Hematopoietic multipotent progenitor cell (in vitro differentiated cells): ENCODE data around the gene CTSS. TPM values are rescaled to one million over a fixed set of nuclear protein-coding genes. Genes with fewer than 3 reads are reported as not detected.
A peak's percentile ranks its signal among the peaks of the same experiment; 100 is the strongest.

Experiments
- DNase-seq, 3 donors: peaks; one replicate each; pipeline ENCODE4 v3.0.0-alpha.2; 2011 to 2015; ENCODE audit warnings: low read depth in 2 of 3, low spot score in 2 of 3
- small RNA-seq: library from RNA; depleted of rRNA; stranded (forward); fragments of <200 nt; gene quantifications from one replicate; pipeline ENCODE3, GENCODE V24; 2012
- total RNA-seq: library from RNA; depleted of rRNA; stranded (reverse); fragments of >200 nt; gene quantifications from one replicate; pipeline ENCODE4 v1.2.3, GENCODE V29; 2012

The CTSS gene
- total RNA-seq, 1 donor, result 66.5 TPM

- no peak for DNase-seq
Measured at GRCh38 chr1:150706091-150706490, 59.5 kb downstream of the CTSS start.

DNA sequence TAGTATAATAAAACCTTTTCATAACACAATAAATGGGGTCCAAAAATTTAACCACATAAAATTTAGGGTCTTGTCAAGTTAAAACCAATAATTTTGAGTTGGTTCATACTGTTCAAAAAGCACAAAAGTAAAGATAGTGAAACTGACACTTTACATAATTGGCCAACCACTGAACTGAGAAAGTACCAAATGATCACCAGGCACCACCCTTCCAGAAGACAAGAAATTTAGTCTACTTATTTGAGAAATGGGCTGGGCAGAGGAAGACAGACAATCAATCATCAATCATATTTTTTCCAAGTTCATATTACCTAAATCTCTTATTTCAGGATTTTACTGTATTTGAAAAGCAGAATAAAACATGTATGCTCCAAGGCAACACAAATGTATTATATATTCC lies 62.2 kb downstream of the CTSS start:
- no peak for DNase-seq

DNA sequence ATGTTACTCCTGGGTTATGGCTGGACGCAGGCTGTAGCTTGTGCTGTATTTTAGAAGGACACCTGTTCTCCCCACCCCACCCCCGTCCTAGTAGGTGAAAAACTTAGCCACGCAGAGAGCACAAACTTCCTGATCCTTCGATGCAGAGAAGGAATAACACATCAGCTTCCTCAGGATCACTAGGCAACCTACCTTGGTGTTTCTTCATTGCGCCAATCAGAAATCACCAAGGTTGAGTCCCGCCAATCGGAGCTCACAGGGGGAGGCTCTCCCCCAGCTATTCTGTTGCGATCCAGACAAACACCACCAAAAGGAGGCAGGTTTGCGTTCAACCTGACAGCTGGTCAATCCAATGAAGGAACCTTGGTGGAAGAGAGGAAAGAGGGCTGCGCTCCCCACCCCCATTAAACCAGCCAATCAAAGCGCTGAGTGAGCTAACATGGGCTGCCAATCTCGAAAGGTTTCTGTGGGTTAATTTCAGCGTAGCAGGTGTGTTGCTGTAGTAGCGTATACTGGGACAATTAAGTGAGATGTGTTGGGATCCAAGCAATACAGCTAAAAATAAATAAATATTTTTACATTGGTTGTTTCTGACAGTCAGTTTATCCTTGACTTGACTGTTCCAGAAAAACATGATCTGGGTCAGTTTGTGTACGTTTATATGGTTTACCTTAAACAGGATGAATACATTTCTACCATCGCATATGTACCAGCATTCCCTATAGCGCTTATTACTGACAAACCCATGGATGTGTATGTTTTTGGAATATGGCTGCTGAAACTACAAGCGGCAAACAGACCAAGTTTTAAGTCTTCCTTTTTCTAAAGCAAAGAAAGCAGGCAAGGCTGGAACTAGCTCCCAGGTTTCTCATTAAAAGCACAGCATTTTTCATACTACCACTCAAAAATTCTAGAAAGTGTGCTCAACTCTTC lies 68.3 kb downstream of the CTSS start, which contains the start of gene GOLPH3L:
Gene GOLPH3L, minus strand, starts transcription at position 160 of the 933 bp plus-strand sequence. CDS start 2,316 bp downstream, outside the sequence.
- DNase-seq, result peak; percentile 64 to 99 (median 97)

DNA sequence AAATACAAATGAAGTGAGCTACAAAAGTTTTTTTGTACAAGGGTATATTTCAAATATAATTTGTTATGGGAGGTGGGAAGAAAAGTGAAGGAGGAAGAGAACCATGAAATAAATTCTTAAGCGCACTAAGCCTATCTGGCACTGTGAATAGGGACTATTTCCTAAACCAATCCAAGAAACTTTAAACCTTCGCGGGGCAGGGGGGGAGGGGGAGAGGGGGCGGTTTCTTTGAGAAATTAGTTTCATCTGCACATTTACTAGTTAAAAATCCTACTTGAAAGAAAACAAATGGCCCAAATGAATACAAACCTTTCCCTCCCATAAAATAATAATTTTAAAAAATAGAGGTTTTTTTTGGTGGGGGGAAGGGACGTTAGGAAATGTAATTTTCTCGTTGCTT lies 69.0 kb downstream of the CTSS start:
- DNase-seq, result peak in 1 of 3 donors; percentile 14

DNA sequence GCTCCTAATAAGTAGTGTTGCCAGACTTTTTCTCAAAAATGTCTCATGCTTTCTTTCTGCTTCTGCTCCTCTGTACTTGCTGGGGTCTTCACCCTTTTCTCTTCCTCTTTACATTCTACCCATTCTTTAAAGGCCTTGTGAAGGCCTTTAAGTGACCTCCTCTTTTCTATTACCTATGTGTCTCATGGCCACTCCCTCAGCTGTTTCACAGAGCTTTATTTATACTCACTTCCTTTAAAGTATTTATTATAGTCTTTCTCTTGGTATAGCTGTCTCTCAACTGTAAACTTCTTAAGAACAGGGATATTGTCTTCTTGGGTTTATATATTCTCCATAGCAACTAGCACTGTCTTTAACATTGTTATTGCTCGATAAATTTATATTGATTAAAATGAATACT lies 69.4 kb downstream of the CTSS start:
- no peak for DNase-seq

- no peak for DNase-seq
Measured at GRCh38 chr1:150695561-150695960, 70.0 kb downstream of the CTSS start.

DNA sequence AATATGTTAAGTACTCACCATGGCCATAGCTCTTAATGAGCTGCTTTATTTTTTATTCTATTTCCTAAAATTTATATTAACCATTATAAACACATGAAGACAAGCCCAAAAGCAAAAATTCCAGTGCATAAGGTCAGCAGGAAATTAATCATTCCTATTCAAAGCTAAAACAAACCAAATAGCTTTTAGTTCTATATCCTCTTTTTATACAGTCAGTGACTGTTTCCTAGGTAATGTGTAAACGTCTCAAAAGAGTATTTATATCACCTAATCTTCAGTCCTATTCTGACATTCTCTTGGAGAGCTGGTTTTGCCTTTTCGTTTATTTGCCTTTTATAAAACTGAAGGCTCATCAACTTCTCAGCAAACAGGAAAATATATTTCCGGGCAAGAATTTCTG lies 72.9 kb downstream of the CTSS start:
- no peak for DNase-seq

DNA sequence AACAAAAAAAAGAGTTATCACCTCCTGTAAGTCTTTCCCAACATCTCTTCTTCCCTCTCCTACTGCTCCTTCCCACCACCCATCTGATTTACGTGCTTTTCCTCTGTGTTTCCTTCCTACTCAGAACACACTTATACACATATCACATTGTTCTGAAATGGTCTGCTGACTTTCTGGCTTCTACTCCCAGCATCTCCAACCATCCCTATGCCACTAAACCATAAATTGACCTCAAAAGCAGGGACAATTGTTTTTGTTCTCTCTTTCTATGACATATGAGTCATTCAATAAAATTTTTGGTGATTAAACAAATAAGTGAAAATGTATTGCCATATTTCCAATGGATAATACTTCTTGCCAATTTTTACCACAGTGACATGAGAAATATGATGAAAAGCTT lies 76.8 kb downstream of the CTSS start:
- no peak for DNase-seq

DNA sequence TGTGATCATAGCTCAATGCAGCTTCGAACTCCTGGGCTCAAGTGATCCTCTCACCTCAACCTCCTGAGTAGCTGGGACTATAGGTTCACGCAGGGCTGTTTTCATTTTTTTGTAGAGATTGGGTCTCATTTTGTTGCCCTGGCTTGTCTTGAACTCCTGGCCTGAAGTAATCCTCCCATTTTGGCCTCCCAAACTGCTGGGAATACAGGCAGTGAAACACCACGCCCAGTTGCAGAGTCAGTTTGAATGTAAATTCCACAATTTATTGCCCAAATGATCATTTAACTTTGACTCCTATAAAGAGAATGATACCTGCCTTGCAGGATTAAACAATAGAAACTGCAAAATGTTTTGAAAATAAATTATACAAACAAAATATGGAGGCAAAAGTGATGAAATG lies 79.3 kb downstream of the CTSS start:
- no peak for DNase-seq

GRCh38 chr1:150683914-150684313 lies 81.7 kb downstream of the CTSS start:
- no peak for DNase-seq

Small RNA genes within 50 kb of the gene (small RNA-seq; reads per million reads assigned to genes)
- gene RNU6-1042P, result not detected
- gene RNU6-1309P, result not detected

Other genes with a start within 250 kb of the CTSS start
- gene ADAMTSL4, start 216.4 kb downstream of the CTSS start, total RNA-seq, result 10.5 TPM
- gene MCL1, start 186.2 kb downstream of the CTSS start, total RNA-seq, result 395 TPM
- 83.7 TPM for gene ENSA, start 136.2 kb downstream of the CTSS start, total RNA-seq
- gene GOLPH3L, start 68.6 kb downstream of the CTSS start, total RNA-seq, result 10.0 TPM
- gene HORMAD1, start 44.9 kb downstream of the CTSS start, total RNA-seq, result under 0.01 TPM
- gene CTSK, start 42.5 kb upstream of the CTSS start, total RNA-seq, result 0.54 TPM
- gene ARNT, start 110.8 kb upstream of the CTSS start, total RNA-seq, result 42.3 TPM
- not detected for gene CTXND2, start 121.4 kb upstream of the CTSS start, total RNA-seq
- gene SETDB1, start 160.6 kb upstream of the CTSS start, total RNA-seq, result 47.9 TPM
- gene CERS2, start 209.1 kb upstream of the CTSS start, total RNA-seq, result 123 TPM
- 0.54 TPM for gene ANXA9, start 216.5 kb upstream of the CTSS start, total RNA-seq
- gene MINDY1, start 241.1 kb upstream of the CTSS start, total RNA-seq, result 41.7 TPM
- 22.6 TPM for gene PRUNE1, start 242.7 kb upstream of the CTSS start, total RNA-seq